Suprapubic skin (tissue), 3 donors: ENCODE data around the gene ANTXR1.

Source experiments
- CTCF ChIP-seq, 2 donors: fragments of 200-600 bp in 1 of 2; fragments of 450-650 bp in 1 of 2; sonication (generic) in 1 of 2; IDR thresholded peaks; one replicate each; pipeline ENCODE4 v1.5.1; 2016 to 2019; ENCODE audit warnings: antibody characterized with exemption in 2 of 2, mild to moderate bottlenecking in 1 of 2, moderate library complexity in 1 of 2
- EP300 ChIP-seq: sonication (generic); formaldehyde crosslinking; IDR thresholded peaks from one replicate; pipeline ENCODE4 v1.6.1; 2017; ENCODE audit warnings: antibody characterized with exemption

- no peak for TF ChIP-seq EP300
- TF ChIP-seq CTCF (IDR thresholded peaks at IDR 0.05) = no peak
These were observed 224.2 kb downstream of the ANTXR1 start for GRCh38 chr2:69237070-69237670.
